Loucy (cell line): Measurements from ENCODE around the gene RPL41.

ENCODE experiments used
- H2AFZ ChIP-seq: fragments of 200-600 bp; sonication (generic); 2 replicates; pipeline ENCODE4 v1.6.0; 2016; ENCODE audit warnings: antibody characterized with exemption, mild to moderate bottlenecking, low read length, moderate library complexity
- H3F3A ChIP-seq: fragments of 200-600 bp; 2 replicates; pipeline ENCODE4 v1.6.0; 2016; ENCODE audit warnings: antibody characterized with exemption, low read depth, mild to moderate bottlenecking
- H3K27me3 ChIP-seq: fragments of 200-600 bp; sonication (generic); 2 replicates; pipeline ENCODE4 v1.6.1; 2014; ENCODE audit warnings: low read length, mild to moderate bottlenecking; ENCODE audit not compliant: insufficient read depth, poor library complexity, severe bottlenecking
- H3K36me3 ChIP-seq: fragments of 200-600 bp; sonication (generic); 2 replicates; pipeline ENCODE4 v1.6.1; 2016; ENCODE audit warnings: low read length; ENCODE audit not compliant: insufficient read depth
- H3K4me1 ChIP-seq: fragments of 200-600 bp; sonication (generic); 2 replicates; pipeline ENCODE4 v1.5.1; 2014; ENCODE audit warnings: low read length, mild to moderate bottlenecking; ENCODE audit not compliant: insufficient read depth, poor library complexity, severe bottlenecking
- H3K4me2 ChIP-seq: fragments of 200-600 bp; sonication (generic); 2 replicates; pipeline ENCODE4 v1.6.0; 2014; ENCODE audit warnings: antibody characterized with exemption, low read length, low read depth, mild to moderate bottlenecking; ENCODE audit not compliant: poor library complexity, severe bottlenecking
- H3K4me3 ChIP-seq: fragments of 200-600 bp; sonication (generic); 2 replicates; pipeline ENCODE4 v1.5.1; 2014; ENCODE audit warnings: low read length, mild to moderate bottlenecking, mixed read lengths; ENCODE audit not compliant: poor library complexity, severe bottlenecking
- H3K79me2 ChIP-seq: fragments of 200-600 bp; sonication (generic); 2 replicates; pipeline ENCODE4 v1.6.1; 2014; ENCODE audit warnings: low read length; ENCODE audit not compliant: insufficient read depth
- H3K9ac ChIP-seq: fragments of 200-600 bp; sonication (generic); 2 replicates; pipeline ENCODE4 v1.6.0; 2014; ENCODE audit warnings: mild to moderate bottlenecking, low read depth, low read length, moderate library complexity; ENCODE audit not compliant: poor library complexity, severe bottlenecking
- H3K9me2 ChIP-seq: fragments of 200-600 bp; sonication (generic); replicated peaks from 2 replicates; pipeline ENCODE4 v1.6.1; 2016; ENCODE audit warnings: low read depth, low read length, mixed read lengths
- H3K9me3 ChIP-seq: fragments of 200-600 bp; sonication (generic); 2 replicates; pipeline ENCODE4 v1.6.1; 2014; ENCODE audit warnings: mild to moderate bottlenecking, antibody characterized with exemption, low read length, low read depth; ENCODE audit not compliant: insufficient read depth
- H4K20me1 ChIP-seq: fragments of 200-600 bp; sonication (generic); 2 replicates; pipeline ENCODE4 v1.6.0; 2014; ENCODE audit warnings: antibody characterized with exemption, low read length, mild to moderate bottlenecking; ENCODE audit not compliant: insufficient read depth, poor library complexity, severe bottlenecking
- CTCF ChIP-seq: fragments of 200-600 bp; sonication (generic); conservative IDR thresholded peaks from 2 replicates; pipeline ENCODE4 v1.5.1; 2014; ENCODE audit warnings: mild to moderate bottlenecking, antibody characterized with exemption, low read length
- EZH2phosphoT487 ChIP-seq: fragments of 200-600 bp; IDR thresholded peaks from 2 replicates; pipeline ENCODE4 v1.6.1; 2018; ENCODE audit warnings: antibody characterized with exemption, mild to moderate bottlenecking, moderate library complexity, borderline replicate concordance

RPL41 gene

DNA sequence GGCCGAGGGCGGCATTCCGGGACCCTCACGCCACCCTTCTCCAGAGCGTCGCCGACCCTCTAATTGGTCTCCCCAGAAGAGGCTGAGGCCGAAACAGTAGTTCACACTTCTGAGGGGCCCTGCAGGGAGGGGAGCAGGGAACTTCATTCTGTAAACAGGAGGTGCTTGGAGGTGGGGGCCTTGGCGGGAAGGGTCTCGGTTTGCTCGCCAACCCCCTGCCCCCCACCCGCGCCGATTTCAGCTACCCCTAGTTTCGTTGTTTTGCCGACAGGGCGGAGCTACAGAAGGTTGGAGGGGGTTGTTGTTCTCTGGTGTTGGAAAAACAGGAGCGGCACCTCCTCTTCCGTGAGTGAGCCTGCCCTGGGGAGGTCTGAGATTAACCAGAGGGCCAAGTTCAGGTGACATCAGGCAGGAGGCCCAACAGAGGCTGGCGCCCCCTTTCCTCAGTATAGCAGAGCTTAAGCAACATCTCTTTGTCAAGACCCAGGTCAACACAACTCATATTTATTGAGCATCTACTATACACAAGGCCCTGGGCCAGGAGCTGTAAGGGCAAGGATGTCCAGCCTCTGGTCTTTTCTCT is 35.8 kb upstream of the RPL41 start:
- H3K4me2 ChIP-seq, result peak overlapping the region; percentile 99
- no peaks in the 10 kb centered on the region for H3F3A ChIP-seq
- H3K36me3 ChIP-seq, result no peaks in the 10 kb centered on the region
- no peaks in the 10 kb centered on the region for H3K79me2 ChIP-seq
- no peak overlapping the region for H3K9ac ChIP-seq
- no peaks in the 10 kb centered on the region for H3K9me3 ChIP-seq
- peak overlapping the region; percentile 86 for H3K4me3 ChIP-seq
- peaks cover 8% of the 10 kb centered on the region for H3K4me1 ChIP-seq
- H3K9me2 ChIP-seq, result no peaks in the 10 kb centered on the region
- H3K27me3 ChIP-seq, result no peaks in the 10 kb centered on the region
- no peak overlapping the region for H2AFZ ChIP-seq
- no peaks in the 10 kb centered on the region for H4K20me1 ChIP-seq
- TF ChIP-seq EZH2phosphoT487 (no peak), CTCF (peak; percentile 23)

GRCh38 chr12:56081393-56082347 is 34.8 kb upstream of the RPL41 start:
- Histone ChIP-seq H3F3A (no peaks in the 10 kb centered on the region), H3K9me2 (no peaks in the 10 kb centered on the region), H3K36me3 (no peaks in the 10 kb centered on the region), H4K20me1 (no peaks in the 10 kb centered on the region), H3K4me3 (no peak overlapping the region), H3K9me3 (no peaks in the 10 kb centered on the region), H2AFZ (no peak overlapping the region), H3K27me3 (no peaks in the 10 kb centered on the region), H3K4me2 (no peak overlapping the region), H3K79me2 (no peaks in the 10 kb centered on the region), H3K9ac (no peak overlapping the region), H3K4me1 (peaks cover 8% of the 10 kb centered on the region)
- TF ChIP-seq EZH2phosphoT487 (no peak), CTCF (no peak)

GRCh38 chr12:56082382-56082781 is 34.1 kb upstream of the RPL41 start:
- TF ChIP-seq EZH2phosphoT487, result no peak
- TF ChIP-seq CTCF, result no peak
- Histone ChIP-seq H3F3A (no peaks in the 10 kb centered on the region), H3K36me3 (no peaks in the 10 kb centered on the region), H3K27me3 (no peaks in the 10 kb centered on the region), H3K4me3 (no peak overlapping the region), H3K4me1 (peaks cover 8% of the 10 kb centered on the region), H3K79me2 (no peaks in the 10 kb centered on the region), H3K9ac (no peak overlapping the region), H3K9me3 (no peaks in the 10 kb centered on the region), H3K4me2 (no peak overlapping the region), H2AFZ (no peak overlapping the region), H4K20me1 (no peaks in the 10 kb centered on the region), H3K9me2 (no peaks in the 10 kb centered on the region)
